ENCODE data around the gene ENO2. TPM values are rescaled to one million over a fixed set of nuclear protein-coding genes. Genes with fewer than 3 reads are reported as not detected.

ENO2 gene
- total RNA-seq, 1 experiment from 2014 or later: 30.2 TPM

GRCh38 chr12:6965026-6965661 is 50.8 kb downstream of the ENO2 start:
- H3K27me3 ChIP-seq (ENCODE audit: low read length): no peaks in the 10 kb centered on the region
- H3K9ac ChIP-seq (ENCODE audit: low read length): no peak overlapping the region
- no peak overlapping the region for H2AFZ ChIP-seq (ENCODE audit: low read length)
- peaks cover 25% of the 10 kb centered on the region for H3K4me1 ChIP-seq (ENCODE audit: insufficient read depth, low read length)
- DNase-seq (peak; percentile 64), ATAC-seq (peak; percentile 62)
- no peak overlapping the region for H3K27ac ChIP-seq (ENCODE audit: low read length)
- no peak overlapping the region for H3K4me3 ChIP-seq (ENCODE audit: low read length)
- TF ChIP-seq EZH2phosphoT487 (IDR thresholded peaks at IDR 0.05; ENCODE audit: borderline replicate concordance, low read length): no peak
- TF ChIP-seq EZH2 (IDR thresholded peaks at IDR 0.05; ENCODE audit: low read length, unreplicated experiment): no peak
- TF ChIP-seq CTCF (conservative IDR thresholded peaks at IDR 0.05; ENCODE audit: low read depth, low read length): peak; percentile 77
- no peaks in the 10 kb centered on the region for H4K20me1 ChIP-seq (ENCODE audit: low read length)
- ChIA-PET POLR2A (ENCODE audit: unreplicated experiment) (no interaction called here), CTCF (interaction anchor here (0.6 to 1.1 kb wide), 2 partner anchors 38 to 96 kb away, joined by 3 to 4 read pairs; no protein-coding TSS in a partner anchor)
- H3K9me2 ChIP-seq (replicated peaks; ENCODE audit: low read length): no peaks in the 10 kb centered on the region
- BruUV-seq (replicated peaks): no TSS peak
- peaks cover 41% of the 10 kb centered on the region for H3K36me3 ChIP-seq (ENCODE audit: low read depth, low read length)
- intact Hi-C loops (cut with micrococcal nuclease): loop anchor here (1.0 kb wide), 2 partner anchors 21 to 41 kb away; partner anchors contain the start of gene C12orf57
- no peak overlapping the region for H3K4me2 ChIP-seq (ENCODE audit: low read length)
- peaks cover 25% of the 10 kb centered on the region for H3K79me2 ChIP-seq (ENCODE audit: low read length)
- H3K9me3 ChIP-seq (ENCODE audit: low read length): no peaks in the 10 kb centered on the region
- H3F3A ChIP-seq (ENCODE audit: low read length, unreplicated experiment): peaks cover 4% of the 10 kb centered on the region

- H3K9me3 ChIP-seq (ENCODE audit: low read length): no peaks in the 10 kb centered on the region
- H4K20me1 ChIP-seq (ENCODE audit: low read length): no peaks in the 10 kb centered on the region
- no peak overlapping the region for H2AFZ ChIP-seq (ENCODE audit: low read length)
- ATAC-seq (no peak), DNase-seq (no peak)
- TF ChIP-seq CTCF (conservative IDR thresholded peaks at IDR 0.05; ENCODE audit: low read depth, low read length): no peak
- TF ChIP-seq EZH2phosphoT487 (IDR thresholded peaks at IDR 0.05; ENCODE audit: borderline replicate concordance, low read length): no peak
- no peak for TF ChIP-seq EZH2 (IDR thresholded peaks at IDR 0.05; ENCODE audit: low read length, unreplicated experiment)
- H3K4me3 ChIP-seq (ENCODE audit: low read length): no peak overlapping the region
- peaks cover 4% of the 10 kb centered on the region for H3F3A ChIP-seq (ENCODE audit: low read length, unreplicated experiment)
- no peak overlapping the region for H3K4me2 ChIP-seq (ENCODE audit: low read length)
- no peaks in the 10 kb centered on the region for H3K9me2 ChIP-seq (replicated peaks; ENCODE audit: low read length)
- no TSS peak for BruUV-seq (replicated peaks)
- ChIA-PET POLR2A (ENCODE audit: unreplicated experiment) (no interaction called here), CTCF (no interaction called here)
- H3K36me3 ChIP-seq (ENCODE audit: low read depth, low read length): peaks cover 41% of the 10 kb centered on the region
- H3K79me2 ChIP-seq (ENCODE audit: low read length): peaks cover 29% of the 10 kb centered on the region
- H3K9ac ChIP-seq (ENCODE audit: low read length): no peak overlapping the region
- intact Hi-C loops (cut with micrococcal nuclease): loop anchor here (1.0 kb wide), 2 partner anchors 21 to 41 kb away; partner anchors contain the start of gene C12orf57
- no peaks in the 10 kb centered on the region for H3K27me3 ChIP-seq (ENCODE audit: low read length)
- no peak overlapping the region for H3K27ac ChIP-seq (ENCODE audit: low read length)
- peaks cover 25% of the 10 kb centered on the region for H3K4me1 ChIP-seq (ENCODE audit: insufficient read depth, low read length)
These were observed 51.3 kb downstream of the ENO2 start for GRCh38 chr12:6965714-6966113.

GRCh38 chr12:6966351-6966750 is 52.0 kb downstream of the ENO2 start:
- TF ChIP-seq EZH2phosphoT487 (IDR thresholded peaks at IDR 0.05; ENCODE audit: borderline replicate concordance, low read length) (no peak), CTCF (conservative IDR thresholded peaks at IDR 0.05; ENCODE audit: low read depth, low read length) (no peak), EZH2 (IDR thresholded peaks at IDR 0.05; ENCODE audit: low read length, unreplicated experiment) (no peak)
- ChIA-PET POLR2A (ENCODE audit: unreplicated experiment) (no interaction called here), CTCF (no interaction called here)
- no peak overlapping the region for H3K4me3 ChIP-seq (ENCODE audit: low read length)
- no peaks in the 10 kb centered on the region for H4K20me1 ChIP-seq (ENCODE audit: low read length)
- H3K9me2 ChIP-seq (replicated peaks; ENCODE audit: low read length): no peaks in the 10 kb centered on the region
- H3K4me1 ChIP-seq (ENCODE audit: insufficient read depth, low read length): peaks cover 23% of the 10 kb centered on the region
- H3K9ac ChIP-seq (ENCODE audit: low read length): no peak overlapping the region
- peaks cover 4% of the 10 kb centered on the region for H3F3A ChIP-seq (ENCODE audit: low read length, unreplicated experiment)
- no peak overlapping the region for H3K4me2 ChIP-seq (ENCODE audit: low read length)
- peaks cover 41% of the 10 kb centered on the region for H3K36me3 ChIP-seq (ENCODE audit: low read depth, low read length)
- BruUV-seq (replicated peaks): no TSS peak
- H3K9me3 ChIP-seq (ENCODE audit: low read length): no peaks in the 10 kb centered on the region
- H3K79me2 ChIP-seq (ENCODE audit: low read length): peaks cover 35% of the 10 kb centered on the region
- no peaks in the 10 kb centered on the region for H3K27me3 ChIP-seq (ENCODE audit: low read length)
- intact Hi-C loops (cut with micrococcal nuclease): no loop called here
- ATAC-seq (no peak), DNase-seq (no peak)
- no peak overlapping the region for H2AFZ ChIP-seq (ENCODE audit: low read length)
- H3K27ac ChIP-seq (ENCODE audit: low read length): no peak overlapping the region
